Hepatocyte (in vitro differentiated cells): Measurements from ENCODE around the gene STAT4. TPM values are rescaled to one million over a fixed set of nuclear protein-coding genes. Genes with fewer than 3 reads are reported as not detected.

ENCODE experiments used
- DNase-seq: peaks from one replicate; pipeline ENCODE4 v3.0.0-alpha.2; 2016; ENCODE audit warnings: low spot score
- H2AFZ ChIP-seq: fragments of 200-600 bp; sonication (generic); 2 replicates; pipeline ENCODE4 v1.6.0; 2016; ENCODE audit warnings: antibody characterized with exemption, mild to moderate bottlenecking
- H3K27ac ChIP-seq: fragments of 200-600 bp; sonication (generic); 2 replicates; pipeline ENCODE4 v1.5.1; 2016; ENCODE audit warnings: mild to moderate bottlenecking
- H3K27me3 ChIP-seq: fragments of 200-600 bp; sonication (generic); 2 replicates; pipeline ENCODE4 v1.6.1; 2016
- H3K36me3 ChIP-seq: fragments of 200-600 bp; sonication (generic); replicated peaks from 2 replicates; pipeline ENCODE4 v1.5.1; 2016; ENCODE audit warnings: low read depth; ENCODE audit not compliant: insufficient read depth
- H3K4me1 ChIP-seq: fragments of 200-600 bp; sonication (generic); 2 replicates; pipeline ENCODE4 v1.5.1; 2016; ENCODE audit warnings: mild to moderate bottlenecking, moderate library complexity; ENCODE audit not compliant: insufficient read depth
- H3K4me2 ChIP-seq: fragments of 200-600 bp; sonication (generic); 2 replicates; pipeline ENCODE4 v1.6.0; 2016
- H3K4me3 ChIP-seq: fragments of 200-600 bp; sonication (generic); 2 replicates; pipeline ENCODE4 v1.5.1; 2016; ENCODE audit warnings: mild to moderate bottlenecking
- H3K79me2 ChIP-seq: fragments of 200-600 bp; sonication (generic); 2 replicates; pipeline ENCODE4 v1.6.0; 2017; ENCODE audit warnings: mild to moderate bottlenecking
- H3K9me2 ChIP-seq: fragments of 200-600 bp; sonication (generic); replicated peaks from 2 replicates; pipeline ENCODE4 v1.6.0; 2017; ENCODE audit warnings: mild to moderate bottlenecking; ENCODE audit not compliant: insufficient read depth
- H3K9me3 ChIP-seq: fragments of 200-600 bp; sonication (generic); 2 replicates; pipeline ENCODE4 v1.5.1; 2016; ENCODE audit warnings: low read depth, mild to moderate bottlenecking
- H4K20me1 ChIP-seq: fragments of 200-600 bp; sonication (generic); 2 replicates; pipeline ENCODE4 v1.6.0; 2016; ENCODE audit warnings: mild to moderate bottlenecking; ENCODE audit not compliant: insufficient read depth, poor library complexity, severe bottlenecking
- CTCF ChIP-seq: fragments of 200-600 bp; sonication (generic); IDR thresholded peaks from 2 replicates; pipeline ENCODE4 v1.5.1; 2016; ENCODE audit warnings: antibody characterized with exemption, mild to moderate bottlenecking; ENCODE audit not compliant: poor library complexity
- EZH2 ChIP-seq: fragments of 200-600 bp; sonication (generic); IDR thresholded peaks from 2 replicates; pipeline ENCODE4 v1.6.1; 2016; ENCODE audit warnings: antibody characterized with exemption, mild to moderate bottlenecking, borderline replicate concordance
- EZH2phosphoT487 ChIP-seq: fragments of 200-600 bp; sonication (generic); IDR thresholded peaks from one replicate; pipeline ENCODE4 v1.6.1; 2018; ENCODE audit warnings: antibody characterized with exemption, mild to moderate bottlenecking, low read depth, moderate library complexity; ENCODE audit not compliant: unreplicated experiment, severe bottlenecking
- WGBS: methylation state at CpG from one replicate; pipeline ENCODE4 v1.1.6; 2016; ENCODE audit warnings: low lambda C conversion rate; ENCODE audit errors: missing lambda C conversion rate; 5-methylcytosine and 5-hydroxymethylcytosine counted together
- polyA plus RNA-seq: library from polyadenylated mRNA; unstranded; fragments of >200 nt; fragmentation: Nextera tagmentation; extraction: Ambion mirVana; gene quantifications from 2 replicates; pipeline ENCODE4 v1.2.1, GENCODE V29; 2016
- total RNA-seq: library from RNA; depleted of rRNA; stranded (reverse); fragments of >200 nt; gene quantifications from 2 replicates; pipeline ENCODE4 v1.2.3, GENCODE V29; 2014

The STAT4 gene
- total and polyA plus RNA-seq, 2 experiments from 2014 or later, result 1.6 to 6.6 TPM

GRCh38 chr2:191108331-191108730 lies 42.5 kb downstream of the STAT4 start:
- H4K20me1 ChIP-seq, result no peaks in the 10 kb centered on the region
- no peaks in the 10 kb centered on the region for H3K9me3 ChIP-seq
- H3K36me3 ChIP-seq, result no peaks in the 10 kb centered on the region
- TF ChIP-seq EZH2phosphoT487 (no peak), CTCF (no peak), EZH2 (no peak)
- H3K4me3 ChIP-seq, result no peak overlapping the region
- H3K27ac ChIP-seq, result no peak overlapping the region
- peaks cover 4% of the 10 kb centered on the region for H3K27me3 ChIP-seq
- no peak overlapping the region for H3K4me2 ChIP-seq
- H3K9me2 ChIP-seq, result no peaks in the 10 kb centered on the region
- 78% methylated on average over 4 of the region's 4 CpGs for WGBS
- H3K79me2 ChIP-seq, result no peaks in the 10 kb centered on the region
- no peaks in the 10 kb centered on the region for H3K4me1 ChIP-seq
- no peak overlapping the region for H2AFZ ChIP-seq
- DNase-seq, result no peak

GRCh38 chr2:191105082-191105481 lies 45.7 kb downstream of the STAT4 start:
- H4K20me1 ChIP-seq, result no peaks in the 10 kb centered on the region
- 80% methylated on average over 3 of the region's 3 CpGs for WGBS
- H3K27me3 ChIP-seq, result no peaks in the 10 kb centered on the region
- H3K4me2 ChIP-seq, result no peak overlapping the region
- H3K9me2 ChIP-seq, result no peaks in the 10 kb centered on the region
- H3K27ac ChIP-seq, result no peak overlapping the region
- no peak overlapping the region for H2AFZ ChIP-seq
- H3K4me1 ChIP-seq, result no peaks in the 10 kb centered on the region
- no peaks in the 10 kb centered on the region for H3K79me2 ChIP-seq
- no peak for TF ChIP-seq CTCF
- TF ChIP-seq EZH2phosphoT487, result no peak
- no peak for TF ChIP-seq EZH2
- H3K4me3 ChIP-seq, result no peak overlapping the region
- DNase-seq, result no peak
- H3K9me3 ChIP-seq, result no peaks in the 10 kb centered on the region
- no peaks in the 10 kb centered on the region for H3K36me3 ChIP-seq

- no peak overlapping the region for H2AFZ ChIP-seq
- H3K4me2 ChIP-seq, result no peak overlapping the region
- no peak for TF ChIP-seq EZH2phosphoT487
- no peak for TF ChIP-seq EZH2
- TF ChIP-seq CTCF, result no peak
- no peaks in the 10 kb centered on the region for H3K79me2 ChIP-seq
- H3K27me3 ChIP-seq, result no peaks in the 10 kb centered on the region
- H3K9me3 ChIP-seq, result no peaks in the 10 kb centered on the region
- no peak for DNase-seq
- no peaks in the 10 kb centered on the region for H3K4me1 ChIP-seq
- 97% methylated on average over 1 of the region's 1 CpG for WGBS
- H3K27ac ChIP-seq, result no peak overlapping the region
- H3K9me2 ChIP-seq, result no peaks in the 10 kb centered on the region
- no peak overlapping the region for H3K4me3 ChIP-seq
- no peaks in the 10 kb centered on the region for H4K20me1 ChIP-seq
- H3K36me3 ChIP-seq, result no peaks in the 10 kb centered on the region
These were observed 47.0 kb downstream of the STAT4 start for GRCh38 chr2:191103774-191104173.

- H3K27me3 ChIP-seq, result no peaks in the 10 kb centered on the region
These were observed 50.6 kb downstream of the STAT4 start for GRCh38 chr2:191100216-191100615.

More at GRCh38 chr2:191100216-191100615, 50.6 kb downstream of the STAT4 start:
- 83% methylated on average over 5 of the region's 5 CpGs for WGBS
- H3K27ac ChIP-seq, result no peak overlapping the region
- H4K20me1 ChIP-seq, result no peaks in the 10 kb centered on the region
- H3K79me2 ChIP-seq, result no peaks in the 10 kb centered on the region
- H3K9me3 ChIP-seq, result no peaks in the 10 kb centered on the region
- no peaks in the 10 kb centered on the region for H3K9me2 ChIP-seq
- no peak overlapping the region for H2AFZ ChIP-seq
- no peaks in the 10 kb centered on the region for H3K36me3 ChIP-seq
- DNase-seq, result no peak
- H3K4me1 ChIP-seq, result no peaks in the 10 kb centered on the region
- H3K4me3 ChIP-seq, result no peak overlapping the region
- no peak for TF ChIP-seq EZH2phosphoT487
- no peak overlapping the region for H3K4me2 ChIP-seq
